Aorta (tissue), 5 donors: ENCODE measurements around the gene PCDHGB1. TPM values are rescaled to one million over a fixed set of nuclear protein-coding genes. Genes with fewer than 3 reads are reported as not detected.
"Not testable (repeated sequence)": the region's sequence is repeated elsewhere in the genome, so short reads cannot be mapped to it uniquely, and the experiment has no call there.

Experiments
- ATAC-seq: fragments of 200-7000 bp; cut with Tn5 transposase; one replicate; pipeline ENCODE4 v1.9.1; 2022; ENCODE audit warnings: moderate library complexity; ENCODE audit not compliant: low FRiP score
- DNase-seq, 2 donors: peaks; one replicate each; pipeline ENCODE4 v3.0.0-alpha.2; 2020
- H3K27ac ChIP-seq, 2 donors: one replicate each; pipeline ENCODE4 v1.5.1; 2013; ENCODE audit warnings: low read length in 2 of 2, mild to moderate bottlenecking in 2 of 2, moderate library complexity in 2 of 2, control low read depth in 1 of 2, inconsistent platforms in 1 of 2, low read depth in 1 of 2
- H3K27me3 ChIP-seq, 2 donors: one replicate each; pipeline ENCODE4 v1.6.1; 2013; ENCODE audit warnings: control low read depth in 1 of 2, low read length in 1 of 2, mild to moderate bottlenecking in 1 of 2, moderate library complexity in 1 of 2; ENCODE audit not compliant: insufficient read depth in 2 of 2, control insufficient read depth in 1 of 2
- H3K36me3 ChIP-seq, 2 donors: one replicate each; pipeline ENCODE4 v1.6.1; 2013; ENCODE audit warnings: control low read depth in 1 of 2, low read length in 1 of 2, mild to moderate bottlenecking in 1 of 2; ENCODE audit not compliant: insufficient read depth in 2 of 2, control insufficient read depth in 1 of 2
- H3K4me1 ChIP-seq, 2 donors: one replicate each; pipeline ENCODE4 v1.6.1; 2013; ENCODE audit warnings: low read length in 2 of 2, control low read depth in 1 of 2, mild to moderate bottlenecking in 1 of 2, moderate library complexity in 1 of 2; ENCODE audit not compliant: insufficient read depth in 2 of 2, control insufficient read depth in 1 of 2
- H3K4me3 ChIP-seq, 2 donors: one replicate each; pipeline ENCODE4 v1.5.1; 2013; ENCODE audit warnings: low read length in 2 of 2, control low read depth in 1 of 2, mild to moderate bottlenecking in 1 of 2
- H3K9me3 ChIP-seq: one replicate; pipeline ENCODE4 v1.6.1; 2013; ENCODE audit warnings: mild to moderate bottlenecking, low read length; ENCODE audit not compliant: control insufficient read depth
- WGBS, 2 donors: extraction: QIAGEN DNeasy Blood & Tissue Kit; methylation state at CpG; one replicate each; pipeline ENCODE4 v1.1.7; 2013; 5-methylcytosine and 5-hydroxymethylcytosine counted together
- intact Hi-C, 2 donors: fragments of 100-400 bp; cut with DNase I; formaldehyde crosslinking; loops; one replicate each; pipeline versions ENCODE4 v1.14.2 to v1.15.0; 2022
- polyA plus RNA-seq, 2 donors: library from polyadenylated mRNA; stranded (reverse); fragments of 200-250 nt; gene quantifications; one replicate each; pipeline ENCODE4 v1.2.3, GENCODE V29; 2013
- total RNA-seq, 2 donors: library from RNA; stranded (reverse); fragmentation: NEBNext Ultra II Directional; extraction: Animal tissue kit (Norgen Biotek cat#: 25700); gene quantifications; one replicate each; pipeline ENCODE4 v1.2.1, GENCODE V29; 2021
- donor health status: healthy with polysubstance abuse.
- donor health status: Bipolar disorder and iron deficiency.
- donor health status: DM: no; HTN: no; CAD: no.
- donor health status: DM: no; HTN: no; CAD: no.
- donor health status: DM: yes; HTN: yes; CAD: no.

Gene PCDHGB1
- total and polyA plus RNA-seq, 4 donors, result 0.75 to 6.5 (median 2.2) TPM

DNA sequence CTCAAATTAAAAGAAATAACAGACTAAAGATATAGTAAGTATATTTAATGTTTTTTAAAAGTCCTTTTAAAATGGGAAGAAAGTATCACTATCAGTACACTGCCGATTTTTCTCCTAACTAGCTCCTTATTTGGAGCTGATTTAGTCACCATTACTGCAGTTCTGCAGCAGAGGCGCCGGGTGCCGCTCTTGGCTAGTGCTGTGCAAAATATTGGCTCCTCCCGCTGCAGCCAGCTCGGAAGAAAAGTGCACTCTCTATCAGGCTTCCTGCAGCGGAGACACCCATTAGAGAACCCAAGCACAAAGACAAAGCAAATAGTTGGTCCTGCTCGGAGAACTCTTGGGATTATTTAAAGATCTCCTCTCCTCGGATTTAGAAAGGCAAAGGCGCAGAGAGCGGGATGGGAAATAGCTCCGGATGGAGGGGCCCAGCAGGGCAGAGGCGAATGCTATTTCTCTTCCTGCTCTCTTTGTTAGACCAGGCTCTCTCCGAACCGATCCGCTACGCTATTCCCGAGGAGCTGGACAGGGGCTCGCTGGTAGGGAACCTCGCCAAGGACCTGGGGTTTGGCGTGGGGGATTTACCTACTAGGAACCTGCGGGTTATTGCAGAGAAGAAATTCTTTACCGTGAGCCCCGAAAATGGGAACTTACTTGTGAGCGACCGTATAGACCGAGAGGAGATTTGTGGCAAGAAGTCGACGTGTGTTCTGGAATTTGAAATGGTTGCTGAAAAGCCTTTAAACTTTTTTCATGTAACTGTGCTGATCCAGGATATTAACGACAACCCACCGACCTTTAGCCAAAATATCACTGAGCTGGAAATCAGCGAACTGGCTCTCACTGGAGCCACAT lies 20.3 kb downstream of the PCDHGB1 start, which contains the start of gene PCDHGB3:
Gene PCDHGB3 (plus strand): TSS at position 249 of the 855 bp plus-strand sequence. CDS start 153 bp downstream, at position 402.
- intact Hi-C loops, result loop anchor here in 1 of 2 donors (5.0 kb wide), 1 partner anchor 52 kb away; the partner anchor contains the start of gene PCDHGA11
- H3K27me3 ChIP-seq, result no peaks in the 10 kb centered on the region
- ATAC-seq, result no peak
- no peak within 1 kb of the TSS for H3K4me3 ChIP-seq
- H3K36me3 ChIP-seq, result no peaks in the 10 kb centered on the region
- no peak within 1 kb of the TSS for H3K27ac ChIP-seq
- no peaks in the 10 kb centered on the region for H3K4me1 ChIP-seq
- no peak for DNase-seq
- WGBS, 2 donors, result 14 to 17% methylated on average over 32 of the region's 32 CpGs
- H3K9me3 ChIP-seq, result peaks cover 45% of the 10 kb centered on the region

DNA sequence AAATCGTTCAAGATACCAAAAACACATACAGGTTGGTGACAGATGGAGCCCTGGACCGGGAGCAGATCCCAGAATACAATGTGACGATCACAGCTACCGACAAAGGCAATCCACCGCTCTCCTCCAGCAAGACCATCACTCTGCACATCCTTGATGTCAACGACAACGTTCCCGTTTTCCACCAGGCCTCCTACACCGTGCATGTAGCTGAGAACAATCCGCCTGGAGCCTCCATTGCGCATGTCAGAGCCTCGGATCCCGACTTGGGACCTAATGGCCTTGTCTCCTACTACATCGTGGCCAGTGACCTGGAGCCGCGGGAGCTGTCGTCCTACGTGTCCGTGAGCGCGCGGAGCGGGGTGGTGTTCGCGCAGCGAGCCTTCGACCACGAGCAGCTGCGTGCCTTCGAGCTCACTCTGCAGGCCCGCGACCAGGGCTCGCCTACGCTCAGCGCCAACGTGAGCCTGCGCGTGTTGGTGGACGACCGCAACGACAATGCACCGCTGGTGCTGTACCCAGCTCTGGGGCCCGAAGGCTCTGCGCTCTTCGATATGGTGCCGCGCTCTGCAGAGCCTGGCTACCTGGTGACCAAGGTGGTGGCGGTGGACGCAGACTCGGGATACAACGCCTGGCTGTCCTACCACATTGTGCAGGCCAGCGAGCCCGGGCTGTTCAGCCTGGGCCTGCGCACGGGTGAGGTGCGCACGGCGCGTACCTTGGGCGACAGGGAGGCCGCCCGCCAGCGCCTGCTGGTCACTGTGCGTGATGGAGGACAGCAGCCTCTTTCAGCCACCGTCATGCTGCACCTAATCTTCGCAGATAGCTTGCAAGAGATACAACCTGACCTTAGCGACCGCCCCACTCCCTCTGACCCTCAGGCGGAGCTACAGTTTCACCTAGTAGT lies 21.9 kb downstream of the PCDHGB1 start:
- Histone ChIP-seq H3K27ac (no peak overlapping the region), H3K4me1 (no peaks in the 10 kb centered on the region), H3K9me3 (peaks cover 44% of the 10 kb centered on the region), H3K27me3 (no peaks in the 10 kb centered on the region), H3K4me3 (no peak overlapping the region), H3K36me3 (no peaks in the 10 kb centered on the region)
- intact Hi-C loops, result loop anchor here in 1 of 2 donors (5.0 kb wide), 1 partner anchor 50 kb away; the partner anchor contains the start of gene PCDHGA11
- ATAC-seq (no peak), DNase-seq (no peak)
- WGBS, 2 donors, result 23 to 28% methylated on average over 69 of the region's 69 CpGs

DNA sequence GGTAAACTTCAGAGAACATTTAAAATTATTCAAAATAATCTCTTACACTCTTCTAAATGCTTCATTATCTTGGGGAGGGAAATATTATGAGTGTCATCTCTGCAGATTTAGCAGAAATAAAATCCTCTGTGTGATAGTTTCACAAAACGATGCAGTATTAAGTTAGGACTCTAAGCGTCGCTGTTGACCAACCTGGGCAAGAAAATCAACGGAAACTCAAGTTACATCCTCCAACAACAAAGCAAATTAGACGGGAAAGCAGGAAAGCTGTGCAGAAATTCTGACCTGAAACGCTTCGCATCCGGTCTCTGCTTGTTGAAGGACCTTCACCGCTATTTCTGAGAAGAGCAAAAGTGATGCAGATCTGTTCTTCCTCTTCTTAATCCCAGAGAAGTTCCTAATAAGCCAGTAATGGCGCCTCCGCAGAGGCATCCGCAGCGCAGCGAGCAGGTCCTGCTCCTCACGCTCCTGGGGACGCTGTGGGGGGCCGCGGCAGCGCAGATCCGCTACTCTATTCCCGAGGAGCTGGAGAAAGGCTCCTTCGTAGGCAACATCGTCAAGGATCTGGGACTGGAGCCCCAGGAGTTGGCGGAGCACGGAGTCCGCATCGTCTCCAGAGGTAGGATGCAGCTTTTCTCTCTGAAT lies 23.9 kb downstream of the PCDHGB1 start, which contains the start of gene PCDHGA6:
Gene PCDHGA6 (plus strand): TSS at position 219 of the 645 bp plus-strand sequence. CDS start 193 bp downstream, at position 412.
- Histone ChIP-seq H3K9me3 (peaks cover 45% of the 10 kb centered on the region), H3K4me1 (no peaks in the 10 kb centered on the region), H3K4me3 (no peak within 1 kb of the TSS), H3K27ac (no peak within 1 kb of the TSS), H3K36me3 (no peaks in the 10 kb centered on the region), H3K27me3 (no peaks in the 10 kb centered on the region)
- peak in 1 of 2 donors; percentile 66 for DNase-seq
- no peak for ATAC-seq
- WGBS, 2 donors, result 12 to 13% methylated on average over 27 of the region's 27 CpGs
- intact Hi-C loops, result loop anchor here in 1 of 2 donors (5.0 kb wide), 1 partner anchor 49 kb away; the partner anchor contains the start of gene PCDHGA11

DNA sequence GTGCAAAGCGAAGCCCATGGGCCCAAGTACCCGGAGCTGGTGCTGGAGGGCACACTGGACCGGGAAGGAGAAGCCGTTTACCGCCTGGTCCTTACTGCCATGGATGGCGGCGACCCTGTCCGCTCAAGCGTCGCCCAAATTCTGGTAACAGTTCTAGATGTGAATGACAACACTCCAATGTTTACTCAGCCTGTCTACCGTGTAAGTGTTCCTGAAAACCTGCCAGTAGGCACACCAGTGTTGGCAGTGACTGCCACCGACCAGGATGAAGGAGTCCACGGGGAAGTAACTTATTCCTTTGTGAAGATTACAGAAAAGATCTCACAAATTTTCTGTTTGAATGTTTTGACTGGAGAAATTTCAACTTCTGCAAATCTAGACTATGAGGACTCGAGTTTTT lies 24.7 kb downstream of the PCDHGB1 start:
- H3K4me1 ChIP-seq, result no peaks in the 10 kb centered on the region
- no peak overlapping the region for H3K27ac ChIP-seq
- intact Hi-C loops, result loop anchor here in 1 of 2 donors (5.0 kb wide), 1 partner anchor 48 kb away; the partner anchor contains the start of gene PCDHGA11
- H3K36me3 ChIP-seq, result no peaks in the 10 kb centered on the region
- ATAC-seq (no peak), DNase-seq (no peak)
- no peak overlapping the region for H3K4me3 ChIP-seq
- H3K27me3 ChIP-seq, result no peaks in the 10 kb centered on the region
- WGBS, 2 donors, result 48 to 50% methylated on average over 14 of the region's 14 CpGs
- H3K9me3 ChIP-seq, result peaks cover 45% of the 10 kb centered on the region

DNA sequence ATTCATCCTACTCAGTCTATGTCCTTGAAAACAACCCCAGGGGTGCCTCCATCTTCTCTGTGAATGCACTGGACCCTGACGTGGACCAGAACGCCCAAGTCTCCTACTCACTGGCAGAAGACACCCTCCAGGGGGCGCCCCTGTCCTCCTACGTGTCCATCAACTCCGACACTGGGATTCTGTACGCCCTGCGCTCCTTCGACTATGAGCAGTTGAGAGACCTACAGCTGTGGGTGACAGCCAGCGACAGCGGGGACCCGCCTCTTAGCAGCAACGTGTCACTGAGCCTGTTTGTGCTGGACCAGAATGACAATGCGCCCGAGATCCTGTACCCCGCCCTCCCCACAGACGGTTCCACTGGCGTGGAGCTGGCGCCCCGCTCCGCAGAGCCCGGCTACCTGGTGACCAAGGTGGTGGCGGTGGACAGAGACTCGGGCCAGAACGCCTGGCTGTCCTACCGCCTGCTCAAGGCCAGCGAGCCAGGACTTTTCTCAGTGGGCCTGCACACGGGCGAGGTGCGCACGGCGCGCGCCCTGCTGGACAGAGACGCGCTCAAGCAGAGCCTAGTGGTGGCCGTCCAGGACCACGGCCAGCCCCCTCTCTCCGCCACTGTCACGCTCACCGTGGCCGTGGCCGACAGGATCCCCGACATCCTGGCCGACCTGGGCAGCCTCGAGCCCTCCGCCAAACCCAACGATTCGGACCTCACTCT lies 25.7 kb downstream of the PCDHGB1 start:
- peak in 1 of 2 donors; percentile 61 for DNase-seq
- H3K4me1 ChIP-seq, ATAC-seq, H3K4me3 ChIP-seq, H3K27ac ChIP-seq, H3K36me3 ChIP-seq, intact Hi-C loops, H3K27me3 ChIP-seq: not testable (repeated sequence)
- H3K9me3 ChIP-seq, result peaks cover 39% of the 10 kb centered on the region
- 28 to 46% methylated on average over 28 to 43 of the region's 48 CpGs for WGBS, 2 donors

DNA sequence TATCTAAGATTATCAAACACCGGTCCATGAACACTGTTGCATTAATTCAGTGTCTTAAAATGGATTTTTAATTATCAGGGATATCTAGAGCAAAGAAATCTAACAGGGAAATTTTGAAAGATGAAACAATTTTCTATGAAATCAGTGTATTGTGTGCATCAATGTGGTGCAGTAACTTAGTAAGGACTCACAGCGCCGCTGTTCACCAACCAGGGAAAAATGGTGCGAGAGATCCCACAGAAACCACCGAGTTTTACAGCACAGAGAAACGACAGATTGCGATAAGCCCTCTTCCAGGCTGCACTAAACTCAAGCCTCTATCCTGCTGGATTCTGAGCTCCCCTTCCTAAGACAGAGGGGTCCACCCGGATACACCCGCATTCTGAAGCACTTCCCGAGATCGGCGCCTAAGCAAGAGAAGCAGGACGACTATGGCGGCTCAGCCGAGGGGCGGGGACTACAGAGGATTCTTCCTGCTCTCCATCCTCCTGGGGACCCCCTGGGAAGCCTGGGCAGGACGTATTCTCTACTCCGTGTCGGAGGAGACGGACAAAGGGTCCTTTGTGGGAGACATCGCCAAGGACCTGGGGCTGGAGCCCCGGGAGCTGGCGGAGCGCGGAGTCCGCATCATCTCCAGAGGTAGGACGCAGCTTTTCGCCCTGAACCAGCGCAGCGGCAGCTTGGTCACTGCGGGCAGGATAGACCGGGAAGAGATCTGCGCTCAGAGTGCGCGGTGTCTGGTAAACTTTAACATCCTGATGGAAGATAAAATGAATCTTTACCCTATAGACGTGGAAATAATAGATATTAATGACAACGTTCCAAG lies 32.8 kb downstream of the PCDHGB1 start, which contains the start of gene PCDHGA7:
Gene PCDHGA7 (plus strand): TSS at position 274 of the 826 bp plus-strand sequence. CDS start 158 bp downstream, at position 432.
- intact Hi-C loops, result no loop called here
- 13 to 14% methylated on average over 37 of the region's 37 CpGs for WGBS, 2 donors
- Histone ChIP-seq H3K9me3 (peaks cover 20% of the 10 kb centered on the region), H3K4me3 (no peak within 1 kb of the TSS), H3K27ac (no peak within 1 kb of the TSS), H3K36me3 (no peaks in the 10 kb centered on the region), H3K4me1 (no peaks in the 10 kb centered on the region), H3K27me3 (no peaks in the 10 kb centered on the region)
- ATAC-seq (no peak), DNase-seq (peak in 1 of 2 donors; percentile 58)

DNA sequence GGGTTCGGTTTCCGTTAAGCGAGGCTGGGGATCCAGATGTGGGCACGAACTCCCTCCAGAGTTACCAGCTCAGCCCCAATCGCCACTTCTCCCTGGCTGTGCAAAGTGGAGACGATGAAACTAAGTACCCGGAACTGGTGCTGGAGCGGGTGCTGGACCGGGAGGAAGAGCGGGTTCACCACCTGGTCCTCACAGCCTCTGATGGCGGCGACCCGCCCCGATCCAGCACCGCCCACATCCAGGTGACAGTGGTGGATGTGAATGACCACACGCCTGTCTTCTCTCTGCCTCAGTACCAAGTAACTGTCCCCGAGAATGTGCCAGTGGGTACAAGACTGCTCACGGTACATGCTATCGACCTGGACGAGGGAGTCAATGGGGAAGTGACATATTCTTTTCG lies 33.4 kb downstream of the PCDHGB1 start:
- H3K9me3 ChIP-seq, result peaks cover 20% of the 10 kb centered on the region
- no peaks in the 10 kb centered on the region for H3K4me1 ChIP-seq
- H3K4me3 ChIP-seq, result no peak overlapping the region
- intact Hi-C loops, result no loop called here
- 27 to 37% methylated on average over 21 of the region's 21 CpGs for WGBS, 2 donors
- no peaks in the 10 kb centered on the region for H3K36me3 ChIP-seq
- H3K27me3 ChIP-seq, result no peaks in the 10 kb centered on the region
- ATAC-seq, result no peak
- DNase-seq, result peak in 1 of 2 donors; percentile 43
- no peak overlapping the region for H3K27ac ChIP-seq
